IMR-90 (cell line): ENCODE data around the gene AK1. TPM values are rescaled to one million over a fixed set of nuclear protein-coding genes. Genes with fewer than 3 reads are reported as not detected.
"Not testable (repeated sequence)": the region's sequence is repeated elsewhere in the genome, so short reads cannot be mapped to it uniquely, and the experiment has no call there.

Experiments used
- ATAC-seq: fragments of 200-7000 bp; cut with Tn5 transposase; 2 replicates; pipeline ENCODE4 v1.9.1; 2020; ENCODE audit warnings: low read depth, mild to moderate bottlenecking, moderate library complexity
- BruUV-seq: library from RNA; stranded (reverse); fragments of 400-500 nt; replicated peaks from 2 replicates; lab custom pipeline; 2021; lab: Mats Ljungman, UMichigan
- CTCF ChIA-PET: fragments of 300-600 bp; formaldehyde crosslinking; extraction: SDS; loops from one replicate; lab custom pipeline; 2021; ENCODE audit warnings: antibody characterized with exemption; lab: Yijun Ruan, JAX
- POLR2A ChIA-PET: fragments of 300-600 bp; sonication (Branson Sonifier 250); formaldehyde crosslinking; loops from one replicate; lab custom pipeline; 2022; ENCODE audit warnings: antibody characterized with exemption; ENCODE audit not compliant: unreplicated experiment; lab: Charles Lee
- DNase-seq: peaks from one replicate; pipeline ENCODE4 v3.0.0; 2013
- H2AFZ ChIP-seq: replicated peaks from 2 replicates; pipeline ENCODE3; 2013; ENCODE audit warnings: low read length, mild to moderate bottlenecking; ENCODE audit not compliant: poor library complexity
- H2AK5ac ChIP-seq: 2 replicates; pipeline ENCODE4 v1.6.1; 2013; ENCODE audit warnings: low read depth, low read length, inconsistent platforms
- H2AK9ac ChIP-seq: replicated peaks from 2 replicates; pipeline ENCODE3; 2013; ENCODE audit warnings: mild to moderate bottlenecking, low read depth, low read length, moderate library complexity; ENCODE audit not compliant: poor library complexity
- H2BK120ac ChIP-seq: 2 replicates; pipeline ENCODE4 v1.6.1; 2013; ENCODE audit warnings: low read depth, low read length, inconsistent platforms
- H2BK15ac ChIP-seq: 3 replicates; pipeline ENCODE4 v1.6.1; 2013; ENCODE audit warnings: low read depth, low read length, inconsistent platforms
- H2BK20ac ChIP-seq: 2 replicates; pipeline ENCODE4 v1.6.1; 2013; ENCODE audit warnings: low read depth, mild to moderate bottlenecking, inconsistent platforms, low read length, moderate library complexity
- H2BK5ac ChIP-seq: 2 replicates; pipeline ENCODE4 v1.6.1; 2013; ENCODE audit warnings: mild to moderate bottlenecking, low read depth, low read length, inconsistent platforms; ENCODE audit not compliant: poor library complexity, severe bottlenecking
- H3K14ac ChIP-seq: replicated peaks from 2 replicates; pipeline ENCODE4 v1.6.1; 2013; ENCODE audit warnings: low read depth, low read length, inconsistent platforms
- H3K18ac ChIP-seq: 2 replicates; pipeline ENCODE4 v1.6.1; 2013; ENCODE audit warnings: low read depth, low read length, control low read depth
- H3K23ac ChIP-seq: 2 replicates; pipeline ENCODE4 v1.6.1; 2013; ENCODE audit warnings: low read depth, low read length, inconsistent platforms
- H3K27ac ChIP-seq: 2 replicates; pipeline ENCODE4 v1.5.1; 2013; ENCODE audit warnings: mild to moderate bottlenecking, control low read depth, low read length; ENCODE audit not compliant: insufficient read depth
- H3K27me3 ChIP-seq: 2 replicates; pipeline ENCODE4 v1.6.1; 2013; ENCODE audit warnings: low read length; ENCODE audit not compliant: control insufficient read depth, insufficient read depth
- H3K36me3 ChIP-seq: 2 replicates; pipeline ENCODE4 v1.6.1; 2013; ENCODE audit warnings: low read length, mixed read lengths; ENCODE audit not compliant: control insufficient read depth, insufficient read depth
- H3K4ac ChIP-seq: 2 replicates; pipeline ENCODE4 v1.6.1; 2013; ENCODE audit warnings: low read depth, low read length, inconsistent platforms
- H3K4me1 ChIP-seq: 2 replicates; pipeline ENCODE4 v1.6.1; 2013; ENCODE audit warnings: low read length, mixed read lengths; ENCODE audit not compliant: control insufficient read depth, insufficient read depth
- H3K4me2 ChIP-seq: 2 replicates; pipeline ENCODE4 v1.6.1; 2013; ENCODE audit warnings: low read depth, mild to moderate bottlenecking, control low read depth, low read length, moderate library complexity
- H3K4me3 ChIP-seq: 2 replicates; pipeline ENCODE4 v1.5.1; 2013; ENCODE audit warnings: low read depth, mild to moderate bottlenecking, control low read depth, low read length, moderate library complexity; ENCODE audit not compliant: insufficient read depth
- H3K56ac ChIP-seq: 2 replicates; pipeline ENCODE4 v1.6.1; 2013; ENCODE audit warnings: low read length, inconsistent platforms; ENCODE audit not compliant: insufficient read depth; ENCODE audit errors: extremely low read depth
- H3K79me1 ChIP-seq, 2 experiments: 2 replicates each; pipeline ENCODE4 v1.6.1; 2013; ENCODE audit warnings: low read length in 2 of 2, inconsistent platforms in 1 of 2, low read depth in 1 of 2
- H3K9ac ChIP-seq: 2 replicates; pipeline ENCODE4 v1.6.1; 2013; ENCODE audit warnings: low read depth, low read length, control low read depth
- H3K9me1 ChIP-seq: 2 replicates; pipeline ENCODE4 v1.6.1; 2013; ENCODE audit warnings: low read length, inconsistent platforms; ENCODE audit not compliant: insufficient read depth
- H3K9me3 ChIP-seq: 2 replicates; pipeline ENCODE4 v1.6.1; 2013; ENCODE audit warnings: low read length; ENCODE audit not compliant: control insufficient read depth, insufficient read depth
- H4K20me1 ChIP-seq: 2 replicates; pipeline ENCODE4 v1.6.1; 2013; ENCODE audit warnings: low read length, inconsistent platforms; ENCODE audit not compliant: insufficient read depth
- H4K5ac ChIP-seq: 2 replicates; pipeline ENCODE4 v1.6.1; 2013; ENCODE audit warnings: mild to moderate bottlenecking, low read depth, low read length, control low read depth
- H4K8ac ChIP-seq, 2 experiments: 2 replicates each; pipeline ENCODE4 v1.6.1; 2013; ENCODE audit warnings: low read depth in 2 of 2, low read length in 2 of 2, control low read depth in 1 of 2, inconsistent platforms in 1 of 2
- H4K91ac ChIP-seq: 2 replicates; pipeline ENCODE4 v1.6.1; 2013; ENCODE audit warnings: low read depth, low read length, inconsistent platforms; ENCODE audit not compliant: insufficient read depth
- WGBS, 2 experiments: methylation state at CpG; one replicate each; pipeline versions ENCODE4 v1.1.5 to v1.1.7; 2013; ENCODE audit warnings: missing lambda C conversion rate in 2 of 2; ENCODE audit not compliant: insufficient read length in 1 of 2; ENCODE audit errors: extremely low coverage in 2 of 2; 5-methylcytosine and 5-hydroxymethylcytosine counted together
- dilution Hi-C: fragments of 300-500 bp; cut with HindIII; formaldehyde crosslinking; loops from one replicate; pipeline ENCODE4 v1.14.3; 2018; ENCODE audit warnings: low sequenced_read_pairs; ENCODE audit not compliant: unreplicated experiment
- in situ Hi-C: fragments of 300-500 bp; cut with MboI; formaldehyde crosslinking; loops from 3 replicates; pipeline ENCODE4 v1.14.3; 2019; ENCODE audit warnings: low sequenced_read_pairs, inconsistent platforms, mixed read lengths
- intact Hi-C: fragments of 100-400 bp; cut with micrococcal nuclease; formaldehyde crosslinking; loops from 2 replicates; pipeline ENCODE4 v1.10.0; 2022
- polyA plus RNA-seq, 3 experiments: library from polyadenylated mRNA; depleted of rRNA; stranded (reverse); fragments of >200 nt; gene quantifications; 2 replicates each; pipeline ENCODE4 v1.2.3, GENCODE V29; 2012; ENCODE audit warnings: low replicate concordance in 1 of 3
- total RNA-seq: library from RNA; depleted of rRNA; stranded (reverse); fragments of >200 nt; gene quantifications from 2 replicates; pipeline ENCODE4 v1.2.3, GENCODE V29; 2012

Gene AK1
- total and polyA plus RNA-seq, 2 of the 4 experiments (the other 2 are of a cell fraction), result 44.8 to 119 TPM

DNA sequence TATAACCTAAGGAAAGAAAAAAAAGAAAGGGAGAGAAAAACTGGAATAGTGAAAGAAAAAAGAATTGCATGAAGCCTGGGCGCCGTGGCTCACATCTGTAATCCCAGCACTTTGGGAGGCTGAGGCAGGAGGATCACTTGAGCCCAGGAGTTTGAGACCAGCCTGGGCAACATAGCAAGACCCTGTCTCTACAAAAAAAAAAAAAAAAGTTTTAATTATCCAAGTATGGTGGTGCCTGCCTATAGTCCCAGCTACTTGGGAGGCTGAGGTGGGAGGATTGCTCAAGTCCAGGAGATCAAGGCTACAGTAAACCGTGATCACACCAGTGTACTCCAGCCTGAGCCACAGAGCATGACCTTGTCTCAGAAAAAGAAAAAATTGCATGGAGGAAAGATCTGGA lies 4.2 kb upstream of the AK1 start:
- CTCF ChIA-PET, POLR2A ChIA-PET, H3K9me1 ChIP-seq, in situ Hi-C loops, H4K91ac ChIP-seq, H4K5ac ChIP-seq, H2AFZ ChIP-seq, BruUV-seq, H2BK120ac ChIP-seq, H2BK5ac ChIP-seq, H3K18ac ChIP-seq, H2AK9ac ChIP-seq, dilution Hi-C loops, H4K8ac ChIP-seq, H3K56ac ChIP-seq, H3K14ac ChIP-seq, H3K4ac ChIP-seq, H3K4me3 ChIP-seq, H3K27ac ChIP-seq, H3K27me3 ChIP-seq, H3K9ac ChIP-seq, H2BK20ac ChIP-seq, H2AK5ac ChIP-seq, DNase-seq, intact Hi-C loops, H3K4me2 ChIP-seq, H3K23ac ChIP-seq, H3K9me3 ChIP-seq, H4K20me1 ChIP-seq, ATAC-seq, H2BK15ac ChIP-seq: not testable (repeated sequence)
- Histone ChIP-seq H3K4me1 (peaks cover 12% of the 10 kb centered on the region), H3K36me3 (peaks cover 28% of the 10 kb centered on the region), H3K79me1 (peaks cover 6 to 16% of the 10 kb centered on the region in 2 experiments; a peak in 3 of 4 replicates)
- WGBS, 2 experiments, result no CpG with 5 or more reads among the region's 3 CpGs
